Sigmoid colon (tissue), 4 donors: ENCODE measurements around the gene PLXNA4.

Experiments used
- CTCF ChIP-seq, 4 experiments: fragments of 450-650 bp in 3 of 4; fragments of 200-600 bp in 1 of 4; IDR thresholded peaks; one replicate each; pipeline ENCODE4 v1.5.1; 2016 to 2019; ENCODE audit warnings: antibody characterized with exemption in 4 of 4, mild to moderate bottlenecking in 3 of 4, moderate library complexity in 2 of 4
- EP300 ChIP-seq, 4 donors: sonication (generic); formaldehyde crosslinking; IDR thresholded peaks; one replicate each; pipeline ENCODE4 v1.6.1; 2017; ENCODE audit warnings: antibody characterized with exemption in 4 of 4
- POLR2A ChIP-seq, 2 donors: fragments of 450-650 bp; IDR thresholded peaks; one replicate each; pipeline ENCODE4 v1.6.1; 2016; ENCODE audit warnings: antibody characterized with exemption in 2 of 2, mild to moderate bottlenecking in 2 of 2, moderate library complexity in 2 of 2
- POLR2AphosphoS5 ChIP-seq, 4 donors: sonication (generic); formaldehyde crosslinking; IDR thresholded peaks; one replicate each; pipeline ENCODE4 v1.6.1; 2017; ENCODE audit warnings: antibody characterized with exemption in 4 of 4

- no peak for TF ChIP-seq POLR2A (IDR thresholded peaks at IDR 0.05)
- TF ChIP-seq CTCF (IDR thresholded peaks at IDR 0.05), result no peak
- no peak for TF ChIP-seq POLR2AphosphoS5 (IDR thresholded peaks at IDR 0.05)
- no peak for TF ChIP-seq EP300 (IDR thresholded peaks at IDR 0.05)
Measured at GRCh38 chr7:132359743-132360142, 216.5 kb downstream of the PLXNA4 start.
